GM19395 (cell line): ENCODE results near the gene NR3C2.
"Not testable (repeated sequence)": the region's sequence is repeated elsewhere in the genome, so short reads cannot be mapped to it uniquely, and the experiment has no call there.

Source experiments
- ATAC-seq: cut with Tn5 transposase; IDR thresholded peaks from one replicate; pipeline ENCODE4 v1.9.1; 2021; ENCODE audit warnings: mild to moderate bottlenecking, moderate library complexity; ENCODE audit not compliant: unreplicated experiment

Gene NR3C2

DNA sequence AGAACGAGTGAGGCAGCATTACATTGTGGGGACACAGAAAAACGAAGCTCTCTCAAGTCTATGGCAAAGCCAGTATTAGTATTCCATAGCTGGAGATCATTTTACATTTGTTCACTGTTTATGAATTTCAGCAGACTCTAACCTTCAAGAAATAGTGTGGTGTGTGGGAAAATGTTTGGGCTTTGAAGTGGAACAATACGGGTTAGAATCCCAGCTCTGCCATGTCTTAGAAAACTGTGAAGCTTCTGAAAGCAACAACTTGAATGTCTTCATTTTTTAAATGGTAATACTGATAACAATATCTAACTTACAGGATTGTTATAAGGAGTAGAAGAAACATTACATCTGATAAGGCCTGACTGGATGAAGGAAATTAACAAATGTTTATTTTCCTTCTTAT, 217.7 kb downstream of the NR3C2 start:
- no peak for ATAC-seq

DNA sequence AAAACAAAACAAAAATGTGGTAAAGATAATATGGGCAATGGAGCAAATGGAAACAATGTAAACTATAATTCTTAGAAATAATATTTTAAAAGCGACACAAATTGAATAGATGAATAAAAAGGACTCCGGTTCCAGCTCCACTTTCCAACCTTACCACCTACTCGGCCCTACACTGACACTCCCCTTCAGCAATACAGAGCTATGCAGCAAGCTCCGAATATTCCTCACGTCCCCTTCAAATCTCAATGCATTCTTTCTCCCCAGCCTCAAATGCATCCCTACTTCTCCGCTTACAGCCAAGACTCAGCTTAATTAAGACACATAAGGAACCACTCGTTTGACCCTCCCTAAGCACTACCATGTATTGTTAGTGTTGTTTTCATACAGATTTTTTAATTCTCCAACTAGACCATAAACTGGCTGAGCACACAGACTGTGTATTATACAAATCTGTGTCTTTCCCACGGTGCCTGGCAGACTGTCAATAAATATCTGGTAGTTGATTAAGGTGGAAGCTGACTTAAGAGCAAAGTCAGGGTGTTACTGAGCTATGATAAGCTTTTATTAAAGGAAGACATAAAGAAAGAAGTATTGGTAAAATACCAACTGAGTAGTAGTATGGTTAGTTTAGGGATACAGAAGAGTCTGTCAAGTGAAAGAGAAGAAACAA, 219.1 kb downstream of the NR3C2 start:
- ATAC-seq, result no peak

DNA sequence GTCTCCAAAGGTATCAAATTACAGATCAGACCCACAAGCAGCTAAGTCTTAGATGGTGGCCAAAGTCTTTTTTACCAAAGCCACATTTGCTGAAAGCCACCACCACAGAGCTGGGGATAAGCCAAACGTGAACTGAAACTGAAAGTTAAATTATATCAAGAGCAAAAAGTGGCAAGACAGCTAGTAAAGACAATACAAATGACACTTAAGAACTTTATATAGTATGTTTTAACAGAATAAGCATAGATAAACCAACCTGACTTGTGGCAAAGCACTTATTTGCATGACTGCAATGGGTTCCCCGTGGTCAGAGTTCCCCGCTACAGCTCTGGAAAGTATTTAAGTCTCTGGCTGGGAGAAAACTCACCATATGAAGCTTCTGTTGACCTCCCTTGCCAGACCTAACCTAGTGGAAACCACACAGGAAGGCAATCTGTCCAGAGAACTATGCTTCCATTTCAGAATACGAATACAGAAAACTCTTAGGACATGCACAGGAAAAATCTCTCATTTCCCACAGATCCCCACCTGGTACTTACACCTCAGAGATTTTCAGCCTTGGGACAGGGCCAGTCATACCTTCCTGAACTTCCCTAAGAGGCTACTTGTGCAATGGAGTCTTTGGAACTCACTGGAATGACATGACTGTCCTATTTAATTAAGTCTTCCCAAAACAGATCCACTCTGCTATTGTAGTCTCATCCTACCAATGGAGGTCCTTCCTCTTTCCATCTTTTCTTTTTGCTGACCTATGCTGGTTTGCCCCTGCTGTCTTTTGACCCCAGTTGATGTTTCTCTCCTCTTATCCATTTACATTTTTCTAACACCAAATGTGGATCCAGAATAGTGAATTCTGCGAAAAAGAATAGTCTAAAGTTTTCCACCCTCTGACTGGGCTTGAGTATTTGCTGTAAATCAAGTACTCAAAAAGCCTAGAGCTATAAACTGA, 225.1 kb downstream of the NR3C2 start:
- ATAC-seq, result peak; percentile 97

GRCh38 chr4:148216321-148216720, 225.9 kb downstream of the NR3C2 start:
- ATAC-seq, result peak; percentile 8

DNA sequence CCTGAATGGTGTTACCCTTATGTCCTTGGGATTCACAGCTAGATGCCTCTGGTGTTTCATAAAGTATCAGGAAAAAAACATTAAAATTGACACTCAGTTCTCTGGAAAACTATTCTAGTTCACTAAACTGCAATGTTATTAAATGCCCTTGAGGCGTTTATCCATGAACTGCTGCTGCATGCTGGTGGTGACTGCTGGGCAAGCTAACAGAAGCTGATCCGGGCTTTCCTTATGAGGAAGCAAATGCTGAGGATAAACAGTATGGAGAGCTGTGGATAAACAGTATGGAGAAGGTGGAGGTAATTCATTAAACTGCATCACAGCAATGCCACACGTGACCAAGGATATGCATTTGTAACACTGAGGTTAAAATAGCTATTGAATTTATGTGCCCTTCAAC, 227.0 kb downstream of the NR3C2 start:
- no peak for ATAC-seq

- ATAC-seq, result no peak
Measured at GRCh38 chr4:148214529-148215166, 227.6 kb downstream of the NR3C2 start.

GRCh38 chr4:148211533-148211932, 230.7 kb downstream of the NR3C2 start:
- no peak for ATAC-seq

DNA sequence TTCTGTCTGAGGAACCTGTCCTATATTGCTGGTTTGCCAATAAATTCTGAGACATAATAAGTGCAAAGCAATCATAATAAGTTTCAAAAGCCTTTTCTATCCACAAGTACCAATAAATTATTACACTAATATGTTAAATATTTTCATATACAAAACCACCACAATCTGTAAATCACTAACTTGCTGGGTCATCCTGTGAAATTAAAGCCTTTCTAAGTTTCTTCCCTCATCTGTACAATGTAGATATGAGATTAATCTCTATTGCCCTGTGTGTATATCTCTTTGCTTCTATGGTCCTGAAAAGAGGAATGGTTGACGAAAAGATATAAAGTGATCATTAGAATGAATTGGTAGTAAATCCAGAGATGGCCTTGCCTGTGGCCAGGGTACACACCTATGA, 231.6 kb downstream of the NR3C2 start:
- no peak for ATAC-seq

GRCh38 chr4:148207068-148207467, 235.1 kb downstream of the NR3C2 start:
- ATAC-seq, result no peak

DNA sequence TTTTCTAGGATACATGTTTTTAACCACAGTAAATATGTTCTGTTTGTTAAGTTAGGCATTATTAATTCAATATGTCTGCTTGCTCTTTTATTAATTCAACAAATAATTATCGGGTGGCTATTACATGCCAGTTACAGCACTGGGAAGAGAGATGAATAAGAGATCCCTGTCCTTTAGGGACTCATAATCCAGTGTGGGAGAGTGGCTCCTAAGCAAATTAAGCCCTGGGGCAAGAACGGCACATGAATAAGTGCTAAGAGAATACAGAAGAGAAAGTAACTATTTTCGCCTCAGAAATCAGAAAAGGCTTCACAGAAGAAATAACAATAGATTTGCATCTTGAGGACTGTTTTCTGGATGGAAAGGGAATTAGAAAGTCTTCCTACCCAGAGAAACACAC, 236.7 kb downstream of the NR3C2 start:
- no peak for ATAC-seq

DNA sequence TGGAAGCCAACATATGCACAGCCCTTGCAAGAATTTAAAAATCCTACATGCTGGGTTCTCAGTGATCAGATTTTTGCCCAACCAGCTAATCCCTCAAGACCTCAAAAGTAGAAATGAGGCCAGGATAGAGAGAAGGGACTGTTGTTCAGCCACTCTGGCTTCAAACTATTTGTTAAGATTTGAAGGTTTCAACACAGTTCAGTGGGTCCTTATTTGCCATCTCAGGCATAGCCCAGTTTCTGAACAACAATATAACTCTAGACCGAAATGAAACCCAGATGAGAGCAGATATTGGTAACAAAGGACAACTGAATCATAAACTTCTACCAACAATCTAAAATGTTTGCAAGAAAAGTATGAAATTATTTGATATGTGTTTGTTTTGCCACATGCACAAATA, 237.3 kb downstream of the NR3C2 start:
- ATAC-seq, result no peak

DNA sequence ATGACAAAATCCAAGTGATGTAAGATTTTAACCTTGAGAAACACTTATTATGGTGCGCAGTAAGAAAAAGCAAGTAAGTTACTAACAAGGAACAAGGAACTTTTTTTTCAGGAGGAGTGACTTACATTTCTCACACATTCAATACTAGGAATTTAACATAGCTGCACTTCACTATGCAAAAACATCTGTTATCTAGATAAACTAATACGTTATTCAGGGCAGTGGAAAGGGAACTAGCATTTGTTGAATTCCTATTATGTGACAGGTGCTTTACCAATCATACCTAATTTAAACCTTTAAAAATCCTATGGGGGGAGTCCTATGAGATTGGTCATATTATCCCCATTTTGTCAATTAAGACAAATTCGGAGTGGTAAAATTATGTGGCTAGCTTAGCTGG, 238.0 kb downstream of the NR3C2 start:
- no peak for ATAC-seq

DNA sequence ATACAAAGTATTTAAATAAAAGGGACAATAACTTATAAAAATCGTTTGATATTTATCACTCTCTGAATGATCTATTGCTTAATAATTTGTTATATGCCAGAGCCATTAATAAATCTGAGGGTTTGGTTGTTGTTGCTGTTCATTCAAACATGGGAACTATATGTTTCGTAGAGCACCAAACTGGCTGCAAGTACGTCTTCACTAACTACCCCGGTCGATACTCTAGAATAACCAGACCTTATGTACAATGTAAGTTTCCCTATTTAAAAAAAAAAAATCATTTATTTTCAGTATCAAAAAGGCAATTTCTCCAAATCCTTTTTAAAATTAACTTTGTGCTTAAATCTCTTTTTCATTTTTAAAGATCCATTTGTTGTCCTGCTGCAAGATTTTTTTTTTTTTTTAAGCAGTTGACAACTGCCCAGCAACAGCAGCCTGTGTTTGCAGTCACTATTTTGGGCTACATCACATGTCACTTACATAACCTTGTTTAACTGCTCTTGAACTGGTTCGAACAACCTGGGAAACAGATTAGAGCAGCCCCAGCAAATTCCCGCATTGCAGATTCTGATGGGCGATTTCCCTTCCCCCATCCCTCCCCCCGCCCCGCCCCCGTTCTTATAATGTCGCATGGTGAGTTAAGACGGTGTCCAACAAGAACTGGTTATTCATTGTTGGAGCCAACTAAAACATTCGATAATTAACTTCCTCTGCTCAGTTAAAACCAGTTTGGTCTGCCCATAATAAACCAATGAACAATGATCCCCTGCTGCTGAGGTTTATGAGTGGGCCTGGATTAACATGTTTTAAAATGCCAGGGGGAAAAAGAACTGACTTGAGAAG, 238.9 kb downstream of the NR3C2 start:
- ATAC-seq, result no peak

DNA sequence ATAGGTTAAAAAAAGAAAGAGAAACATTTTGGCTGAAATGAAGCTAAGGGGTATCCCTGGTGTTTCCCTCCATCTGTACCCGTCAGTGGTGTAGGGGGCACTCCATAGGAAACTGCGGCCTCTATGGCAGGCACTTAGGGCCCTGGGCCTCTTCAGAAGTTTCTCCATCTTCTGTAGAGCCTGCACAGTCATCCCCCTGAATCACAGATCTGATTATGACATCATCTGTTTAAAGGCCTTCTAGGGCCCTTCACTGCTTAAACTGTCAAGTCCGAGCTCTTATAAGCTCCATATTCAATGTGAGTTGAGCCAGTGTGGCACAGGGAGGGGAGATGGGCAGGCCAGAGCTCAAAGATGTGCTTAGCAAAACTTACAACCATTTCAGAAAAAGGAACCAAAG, 241.3 kb downstream of the NR3C2 start:
- ATAC-seq, result no peak

- ATAC-seq, result no peak
Measured at GRCh38 chr4:148196164-148196563, 246.1 kb downstream of the NR3C2 start.

DNA sequence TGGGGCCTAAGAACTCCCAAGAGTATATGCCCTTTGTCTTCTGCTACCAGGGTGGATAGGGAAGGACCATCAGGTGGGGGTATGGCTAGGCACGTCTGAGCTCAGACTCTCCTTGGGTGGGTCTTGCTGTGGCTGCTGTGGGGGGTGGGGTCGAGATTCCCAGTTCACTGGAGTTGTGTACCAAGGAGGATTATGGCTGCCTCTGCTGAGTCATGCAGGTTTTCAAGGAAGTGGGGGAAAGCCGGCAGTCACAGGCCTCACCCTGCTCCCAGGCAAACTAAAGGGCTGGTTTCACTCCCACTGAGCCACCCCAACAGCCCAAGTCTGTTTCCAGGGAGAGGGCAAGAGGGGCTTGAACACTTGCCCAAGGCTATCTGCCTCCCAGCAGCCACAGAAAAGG, 249.7 kb downstream of the NR3C2 start:
- ATAC-seq, result no peak

DNA sequence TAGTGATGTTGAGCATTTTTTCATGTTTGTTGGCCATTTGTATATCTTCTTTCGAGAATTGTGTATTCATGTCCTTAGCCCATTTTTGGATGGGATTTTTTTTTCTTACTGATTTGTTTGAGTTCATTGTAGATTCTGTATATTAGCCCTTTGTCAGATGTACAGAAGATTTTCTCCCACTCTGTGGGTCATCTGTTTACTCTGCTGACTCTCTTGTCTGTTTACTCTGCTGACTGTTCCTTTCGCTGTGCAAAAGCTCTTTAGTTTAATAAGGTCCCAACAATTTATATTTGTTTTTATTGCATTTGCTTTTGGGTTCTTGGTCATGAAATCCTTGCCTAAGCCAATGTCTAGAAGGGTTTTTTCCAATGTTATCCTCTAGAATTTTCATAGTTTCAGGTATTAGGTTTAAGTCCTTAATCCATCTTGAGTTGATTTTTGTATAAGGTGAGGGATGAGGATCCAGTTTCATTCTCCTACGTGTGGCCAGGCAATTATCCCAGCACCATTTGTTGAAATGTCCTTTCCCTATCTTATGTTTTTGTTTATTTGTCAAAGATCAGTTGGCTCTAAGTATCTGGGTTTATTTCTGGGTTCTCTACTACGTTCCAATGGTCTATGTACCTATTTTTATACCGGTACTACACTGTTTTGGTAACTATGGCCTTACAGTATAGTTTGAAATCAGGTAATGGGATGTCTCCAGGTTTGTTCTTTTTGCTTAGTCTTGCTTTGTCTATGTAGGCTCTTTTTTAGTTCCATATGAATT, 254.6 kb downstream of the NR3C2 start:
- not testable (repeated sequence) for ATAC-seq

DNA sequence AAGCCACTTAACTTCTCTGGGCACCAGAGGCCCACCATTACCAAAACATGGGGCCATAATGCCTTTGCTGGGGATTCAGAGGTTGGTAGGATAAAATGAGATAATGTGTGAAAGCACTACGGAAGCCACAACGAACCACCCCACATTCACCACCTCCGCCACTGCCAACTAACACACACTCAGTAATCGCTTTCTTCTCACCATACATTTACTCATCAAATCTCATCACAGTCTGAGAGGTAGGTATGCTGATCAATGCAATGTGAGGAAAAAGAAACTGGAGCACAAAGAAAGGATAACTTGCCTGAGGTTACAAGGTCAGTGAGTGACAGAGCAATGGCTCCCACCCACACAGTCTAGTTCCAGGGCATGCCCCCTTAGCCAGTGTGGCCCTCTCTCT, 257.3 kb downstream of the NR3C2 start:
- no peak for ATAC-seq

GRCh38 chr4:148182230-148182911, 259.8 kb downstream of the NR3C2 start:
- no peak for ATAC-seq
